ENCODE data around the gene NOTUM.
"Not testable (repeated sequence)": the region's sequence is repeated elsewhere in the genome, so short reads cannot be mapped to it uniquely, and the experiment has no call there.

The NOTUM gene

DNA sequence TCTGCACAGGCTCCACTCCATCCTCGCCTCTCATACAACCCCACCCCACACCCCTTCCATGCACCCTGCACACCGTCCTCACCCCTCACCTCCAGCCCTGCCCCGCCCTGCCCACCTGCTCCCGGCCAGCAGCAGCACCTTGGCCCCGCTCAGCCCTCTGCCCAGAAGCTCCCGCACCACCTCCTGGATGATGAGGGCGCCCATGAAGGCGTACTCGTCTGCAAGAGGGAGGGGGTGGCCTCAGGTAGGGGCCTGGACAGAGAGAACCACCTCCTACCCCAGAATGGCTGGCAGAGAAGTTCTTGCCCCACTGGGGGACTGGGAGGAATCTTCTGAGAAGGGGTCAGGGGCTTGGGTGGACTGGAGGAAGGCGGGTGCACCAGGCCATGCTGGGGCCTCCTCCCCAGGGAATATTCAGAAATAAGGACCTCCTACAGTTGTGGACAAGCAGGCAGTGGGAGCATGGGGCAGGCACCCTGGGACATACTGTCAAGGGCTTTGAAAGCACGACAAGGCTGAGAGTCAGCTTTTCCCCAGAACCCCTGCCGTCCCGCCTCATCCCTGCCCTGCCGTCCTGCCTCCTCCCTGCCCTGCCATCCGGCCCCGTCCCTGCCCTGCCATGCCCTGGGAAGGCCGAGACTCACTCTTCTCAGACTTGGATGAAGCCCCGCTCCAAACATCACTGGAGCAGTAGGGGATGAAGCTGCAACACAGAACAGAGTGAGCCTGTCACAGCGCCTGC lies 3.1 kb downstream of the NOTUM start:
- DNase-seq (ENCODE audit: low spot score), result no peak

DNA sequence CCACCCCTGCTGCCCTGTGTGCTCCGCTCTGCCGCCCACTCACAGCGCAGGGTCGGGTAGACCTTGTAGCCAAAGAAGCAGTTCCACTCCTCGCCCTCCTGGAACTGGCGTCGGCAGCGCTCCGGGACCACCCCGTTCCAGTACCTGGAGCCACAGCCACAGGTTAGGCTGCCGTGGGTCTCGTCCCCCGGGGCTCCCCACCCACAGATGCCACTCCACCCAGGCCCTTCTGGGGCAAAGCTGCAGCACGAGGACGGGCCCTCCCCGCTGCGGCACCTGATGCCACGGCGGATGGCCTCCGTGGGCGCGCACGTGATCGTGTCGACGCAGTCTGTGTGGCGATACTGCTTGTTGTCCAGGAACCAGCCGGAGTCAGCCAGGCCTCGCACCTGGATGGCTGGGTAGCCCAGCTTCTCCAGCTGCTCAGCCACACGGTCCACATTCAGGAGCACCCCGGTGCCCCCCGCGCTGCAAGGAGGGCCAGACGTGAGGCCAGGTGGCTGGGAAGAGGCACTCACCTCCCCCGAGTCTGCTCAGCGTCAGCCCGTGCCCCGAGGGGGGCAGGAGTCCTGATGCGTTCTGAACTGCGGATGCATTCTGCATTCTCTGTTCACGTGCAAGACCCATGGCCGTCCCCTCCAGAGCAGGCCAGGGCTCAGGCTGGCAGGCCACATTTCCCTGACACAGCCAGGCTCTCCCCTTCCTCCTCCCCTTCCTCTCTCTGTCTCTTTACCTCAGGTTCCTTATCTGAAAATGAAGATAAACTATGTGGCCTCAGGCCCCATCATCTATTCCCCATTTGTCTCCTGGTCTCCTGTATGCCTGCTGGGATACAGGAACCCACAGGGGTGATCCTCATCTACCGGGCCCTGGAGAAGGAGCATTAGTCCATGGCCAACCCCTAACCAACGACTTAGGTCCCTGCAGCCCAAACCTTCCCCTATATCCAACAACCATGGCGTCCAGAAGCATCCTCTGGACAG lies 4.1 kb downstream of the NOTUM start:
- DNase-seq (ENCODE audit: low spot score), result no peak

- DNase-seq (ENCODE audit: low spot score), result no peak
These were observed 5.0 kb downstream of the NOTUM start for GRCh38 chr17:81955756-81956544.

DNA sequence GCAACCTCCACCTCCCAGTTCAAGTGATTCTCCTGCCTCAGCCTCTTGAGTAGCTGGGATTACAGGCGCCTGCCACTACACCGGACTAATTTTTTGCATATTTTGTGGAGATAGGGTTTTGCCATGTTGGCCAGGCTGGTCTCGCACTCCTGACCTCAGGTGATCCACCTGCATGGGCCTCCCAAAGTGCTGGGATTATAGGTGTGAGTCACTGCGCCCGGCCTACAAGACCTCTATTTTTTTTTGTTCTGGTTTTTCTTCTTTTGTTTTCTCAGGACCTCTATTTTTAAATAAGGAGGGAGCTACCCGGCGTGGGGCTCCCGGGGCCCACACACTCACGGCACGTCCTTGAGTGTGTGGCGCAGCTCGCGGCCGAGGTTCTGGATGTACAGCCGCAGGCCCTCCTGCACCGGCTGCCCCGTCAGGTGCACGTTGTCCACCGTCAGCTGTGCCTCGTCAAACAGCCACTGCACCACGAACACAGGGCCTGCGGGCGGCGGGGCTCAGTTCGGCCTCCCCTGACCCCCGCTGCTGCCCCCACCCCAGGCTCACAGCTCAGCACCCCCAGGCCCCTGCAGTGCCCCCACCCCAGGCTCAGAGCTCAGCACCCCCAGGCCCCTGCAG lies 5.8 kb downstream of the NOTUM start:
- DNase-seq (ENCODE audit: low spot score), result no peak

GRCh38 chr17:81954131-81955057 lies 6.6 kb downstream of the NOTUM start:
- no peak for DNase-seq (ENCODE audit: low spot score)

- not testable (repeated sequence) for DNase-seq (ENCODE audit: low spot score)
These were observed 7.5 kb downstream of the NOTUM start for GRCh38 chr17:81953443-81953842.

DNA sequence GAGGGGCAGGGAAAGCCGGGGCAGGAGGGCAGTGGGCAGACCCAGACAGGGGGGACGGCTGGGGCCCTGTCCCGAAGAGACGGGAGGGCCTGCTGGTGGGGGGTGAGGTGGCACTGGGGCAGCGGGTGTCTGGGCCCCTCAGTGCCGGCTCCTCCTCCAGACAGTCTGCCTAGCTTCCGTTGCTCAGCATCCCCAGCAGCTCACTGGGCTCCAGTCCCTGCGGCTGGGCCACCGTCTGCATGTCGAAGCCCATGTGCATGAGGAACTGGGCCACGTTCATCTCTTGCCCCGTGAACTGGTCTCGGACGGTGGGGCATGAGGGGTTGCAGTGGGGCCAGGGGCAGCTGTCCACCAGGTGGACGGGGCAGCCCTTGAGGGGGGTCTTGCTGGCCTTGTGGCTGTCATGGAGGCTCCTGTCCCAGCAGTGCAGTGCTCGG lies 8.2 kb downstream of the NOTUM start:
- DNase-seq (ENCODE audit: low spot score), result no peak

- DNase-seq (ENCODE audit: low spot score), result no peak
These were observed 9.0 kb downstream of the NOTUM start for GRCh38 chr17:81951785-81952684.

GRCh38 chr17:81950501-81950900 lies 10.5 kb downstream of the NOTUM start:
- DNase-seq (ENCODE audit: low spot score), result no peak

DNA sequence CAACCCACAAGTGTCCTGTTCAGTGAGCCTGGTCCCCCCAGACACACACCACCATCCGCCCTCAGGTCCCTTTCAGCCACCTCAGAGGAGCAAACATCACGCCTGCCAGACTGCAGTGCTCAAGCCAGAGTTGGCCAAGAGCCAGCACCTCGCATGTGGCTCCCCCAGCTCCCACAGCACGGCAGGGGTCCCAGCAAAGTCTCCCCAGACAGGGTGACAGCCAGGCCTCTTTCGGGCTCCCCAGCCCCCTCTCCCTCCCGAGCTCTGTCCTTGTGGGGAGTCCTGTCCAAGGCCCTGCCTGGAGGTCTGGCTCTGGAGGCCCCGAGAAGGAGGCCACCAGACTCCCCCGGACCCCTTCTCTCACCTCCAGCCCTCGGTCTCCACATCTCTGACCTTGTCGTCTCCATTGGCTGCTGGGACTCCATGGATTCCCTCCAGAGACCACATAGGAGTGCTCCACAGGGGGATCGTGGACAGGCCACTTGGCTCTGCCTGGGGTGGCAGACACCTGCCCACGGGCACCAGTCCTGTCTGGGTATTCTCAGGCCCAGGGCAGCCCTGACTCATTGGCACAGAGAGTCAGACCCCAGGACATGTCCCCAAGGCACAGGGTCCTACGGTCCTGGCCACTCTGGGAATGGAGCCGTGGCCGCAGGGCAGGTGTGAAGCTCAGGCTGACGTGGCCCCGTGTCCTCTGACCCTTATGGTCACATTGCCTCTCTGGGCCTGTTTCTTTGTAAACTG lies 12.2 kb downstream of the NOTUM start:
- DNase-seq (ENCODE audit: low spot score), result no peak

GRCh38 chr17:81947189-81947588 lies 13.8 kb downstream of the NOTUM start, which contains the start of gene MYADML2:
TSS of gene MYADML2 (minus strand) at chr17:81947233. CDS start at chr17:81941741, 5,492 bp downstream.
- no peak for DNase-seq (ENCODE audit: low spot score)

GRCh38 chr17:81944858-81945257 lies 16.1 kb downstream of the NOTUM start:
- DNase-seq (ENCODE audit: low spot score), result no peak

DNA sequence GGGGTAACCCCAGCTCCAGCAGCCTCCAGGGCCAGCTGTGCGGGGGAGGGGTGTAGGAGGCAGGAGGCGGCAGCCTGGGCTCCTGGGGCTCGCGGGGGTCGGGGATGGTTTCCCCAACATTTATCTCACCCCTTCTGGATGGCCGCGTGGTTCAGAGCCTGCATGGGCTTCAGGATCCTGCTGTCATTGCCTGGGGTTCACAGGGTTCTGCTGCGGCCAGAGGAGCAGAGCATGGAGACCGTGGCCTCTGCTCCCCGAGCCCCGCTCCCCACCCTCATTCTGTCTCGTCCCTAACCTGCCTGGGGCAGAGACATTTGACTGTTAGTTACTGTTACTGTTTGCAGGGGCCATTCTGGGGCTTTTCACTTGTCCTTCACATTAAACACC lies 18.8 kb downstream of the NOTUM start:
- DNase-seq (ENCODE audit: low spot score), result no peak

GRCh38 chr17:81941484-81942166 lies 19.4 kb downstream of the NOTUM start:
- no peak for DNase-seq (ENCODE audit: low spot score)

DNA sequence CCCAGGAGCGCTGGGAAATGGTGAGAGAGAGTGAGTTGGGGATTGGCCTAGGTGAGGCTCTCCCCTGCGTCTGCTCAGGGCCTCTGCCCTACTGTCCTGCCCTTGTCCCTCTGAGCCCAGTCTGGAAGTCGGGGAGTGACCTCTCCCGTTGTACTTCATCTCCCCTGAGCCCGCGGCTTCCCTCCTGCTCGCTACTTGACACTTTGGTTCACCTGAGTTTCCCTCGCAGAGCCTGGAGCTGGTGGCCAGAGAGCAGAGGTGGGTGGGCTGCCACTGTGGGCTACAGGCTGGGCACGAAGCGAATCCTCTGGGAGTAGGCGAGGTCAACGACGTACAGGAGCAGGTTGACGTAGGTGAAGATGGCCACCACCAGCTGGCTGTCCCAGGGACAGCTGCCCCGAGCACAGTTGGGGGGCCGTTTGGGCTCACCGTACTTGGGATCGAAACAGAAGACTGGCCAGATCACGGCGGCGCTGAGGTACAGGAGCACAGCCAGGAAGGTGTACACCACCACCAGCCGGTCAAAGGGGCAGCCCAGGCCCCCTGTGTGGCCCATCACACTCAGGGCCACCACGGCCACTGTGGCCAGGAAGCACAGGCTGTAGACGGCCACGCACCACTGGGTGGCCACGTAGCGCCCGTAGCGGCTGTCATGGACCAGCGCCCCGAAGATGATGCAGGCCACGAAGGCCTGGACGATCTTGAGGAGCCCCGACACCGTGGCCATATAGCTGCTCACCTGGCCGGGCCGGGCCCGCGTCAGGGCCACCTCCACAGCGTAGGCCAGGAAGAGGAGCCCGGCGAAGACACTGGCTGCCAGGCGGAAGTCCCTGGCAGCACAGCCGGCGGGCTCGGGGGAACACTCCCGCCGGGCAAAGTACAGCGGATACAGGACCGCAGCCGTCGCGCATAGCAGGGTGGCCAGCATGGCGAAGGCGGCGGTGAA lies 20.2 kb downstream of the NOTUM start:
- DNase-seq (ENCODE audit: low spot score), result no peak

DNA sequence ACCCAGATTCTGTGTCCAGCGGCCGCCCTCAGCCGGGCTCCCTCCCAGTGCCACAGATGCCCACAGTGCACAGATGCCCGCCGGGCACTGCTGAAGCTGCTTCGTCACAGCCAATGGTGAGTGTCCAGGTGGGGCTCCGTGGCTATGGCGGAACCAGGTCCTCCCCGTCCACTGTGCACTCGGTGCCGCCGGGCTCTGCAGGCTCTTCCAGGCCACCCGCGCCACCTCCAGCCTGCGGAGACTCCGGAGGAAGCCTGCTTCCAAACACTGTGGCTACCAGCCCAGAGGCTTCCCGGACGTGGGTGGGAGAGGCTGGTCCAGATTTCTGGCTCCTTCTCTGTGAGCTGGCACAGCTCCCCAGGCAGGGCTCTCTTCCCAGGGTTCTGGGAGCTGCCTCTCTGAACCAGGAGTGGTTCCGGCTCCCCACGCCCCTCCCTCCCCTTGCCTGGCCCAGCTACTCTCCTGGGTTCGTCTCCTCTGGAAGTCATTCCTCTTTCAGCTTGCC lies 21.1 kb downstream of the NOTUM start:
- DNase-seq (ENCODE audit: low spot score), result no peak

- DNase-seq (ENCODE audit: low spot score), result no peak
These were observed 21.8 kb downstream of the NOTUM start for GRCh38 chr17:81939218-81939617.
